HepG2 (cell line): ENCODE results near the gene ZACN. TPM values are rescaled to one million over a fixed set of nuclear protein-coding genes. Genes with fewer than 3 reads are reported as not detected.

Source experiments
- FLYWCH1 ChIP-seq: sonication (generic); formaldehyde crosslinking; IDR thresholded peaks from 2 replicates; pipeline ENCODE4 v1.8.1; 2023; ENCODE audit warnings: mild to moderate bottlenecking, missing genetic modification reagents
- KDM5B ChIP-seq: sonication (generic); formaldehyde crosslinking; IDR thresholded peaks from 2 replicates; pipeline ENCODE4 v1.4.0; 2020; ENCODE audit warnings: missing genetic modification reagents, mild to moderate bottlenecking, borderline replicate concordance
- POLR2AphosphoS2 ChIP-seq: IDR thresholded peaks from 2 replicates; pipeline ENCODE4 v1.6.1; 2011; ENCODE audit warnings: low read depth, low read length, improper control_type of control experiment
- SMAD3 ChIP-seq: sonication (generic); formaldehyde crosslinking; IDR thresholded peaks from 2 replicates; pipeline ENCODE4 v1.4.0; 2020; ENCODE audit warnings: missing genetic modification reagents
- TGIF2 ChIP-seq: IDR thresholded peaks from 2 replicates; pipeline ENCODE4 v1.6.1; 2016; ENCODE audit warnings: control low read depth, missing compliant biosample characterization
- ZKSCAN8 ChIP-seq: IDR thresholded peaks from 2 replicates; pipeline ENCODE4 v1.6.1; 2016; ENCODE audit warnings: borderline replicate concordance, missing genetic modification reagents, missing compliant biosample characterization
- ZNF530 ChIP-seq: sonication (generic); formaldehyde crosslinking; IDR thresholded peaks from 2 replicates; pipeline ENCODE4 v1.5.0; 2020; ENCODE audit warnings: low read depth, mild to moderate bottlenecking, missing genetic modification reagents
- ZNF891 ChIP-seq: sonication (generic); formaldehyde crosslinking; IDR thresholded peaks from 2 replicates; pipeline ENCODE4 v1.5.0; 2020; ENCODE audit warnings: mild to moderate bottlenecking, missing genetic modification reagents
- ZSCAN25 ChIP-seq: sonication (generic); formaldehyde crosslinking; IDR thresholded peaks from 2 replicates; pipeline ENCODE4 v1.8.0; 2022; ENCODE audit warnings: mild to moderate bottlenecking, missing genetic modification reagents
- polyA plus RNA-seq, 8 experiments: library from polyadenylated mRNA; depleted of rRNA in 3 of 8; stranded (reverse) in 7 of 8; unstranded in 1 of 8; fragments of >200 nt; fragmentation: Illumina TruSeq in 4 of 8; extraction: Trizol in 4 of 8; gene quantifications; 2 replicates each; pipeline versions ENCODE4 v1.2.1 to v1.2.3, GENCODE V29; 2011 to 2016; ENCODE audit warnings: low read depth in 4 of 8, missing spikeins in 1 of 8, mixed read lengths in 1 of 8; ENCODE audit not compliant: insufficient read depth in 1 of 8
- total RNA-seq, 5 experiments: library from RNA; depleted of rRNA; stranded (reverse); fragments of >200 nt; fragmentation: Illumina TruSeq; extraction: Trizol; gene quantifications; 2 replicates each; pipeline ENCODE4 v1.2.3, GENCODE V29; 2016; ENCODE audit warnings: low read depth in 1 of 5
- TF ChIP-seq, protein P1 (sequence below): sonication (generic); formaldehyde crosslinking; conservative IDR thresholded peaks from 2 replicates; pipeline ENCODE4 v1.4.0; 2020; ENCODE audit warnings: missing genetic modification reagents
- TF ChIP-seq, protein P2 (sequence below): IDR thresholded peaks from 2 replicates; pipeline ENCODE4 v1.6.1; 2016; ENCODE audit warnings: low read depth, missing genetic modification reagents, missing compliant biosample characterization
- TF ChIP-seq, protein P3 (sequence below): IDR thresholded peaks from 2 replicates; pipeline ENCODE4 v1.6.1; 2012; ENCODE audit warnings: inconsistent platforms
- TF ChIP-seq, protein P4 (sequence below): sonication (generic); formaldehyde crosslinking; conservative IDR thresholded peaks from 2 replicates; pipeline ENCODE4 v1.4.0; 2020; ENCODE audit warnings: missing genetic modification reagents
- TF ChIP-seq, protein P5 (sequence below): sonication (generic); formaldehyde crosslinking; conservative IDR thresholded peaks from 2 replicates; pipeline ENCODE4 v1.8.0; 2022; ENCODE audit warnings: low read depth, missing genetic modification reagents
- TF ChIP-seq, protein P6 (sequence below): sonication (generic); formaldehyde crosslinking; IDR thresholded peaks from 2 replicates; pipeline ENCODE4 v1.5.0; 2020; ENCODE audit warnings: mild to moderate bottlenecking, missing genetic modification reagents, borderline replicate concordance

ZACN gene
- total and polyA plus RNA-seq, 2 of the 13 experiments (the other 11 are each of a cell fraction or from before 2014, with no cell fraction given): 0.11 to 0.15 TPM

DNA sequence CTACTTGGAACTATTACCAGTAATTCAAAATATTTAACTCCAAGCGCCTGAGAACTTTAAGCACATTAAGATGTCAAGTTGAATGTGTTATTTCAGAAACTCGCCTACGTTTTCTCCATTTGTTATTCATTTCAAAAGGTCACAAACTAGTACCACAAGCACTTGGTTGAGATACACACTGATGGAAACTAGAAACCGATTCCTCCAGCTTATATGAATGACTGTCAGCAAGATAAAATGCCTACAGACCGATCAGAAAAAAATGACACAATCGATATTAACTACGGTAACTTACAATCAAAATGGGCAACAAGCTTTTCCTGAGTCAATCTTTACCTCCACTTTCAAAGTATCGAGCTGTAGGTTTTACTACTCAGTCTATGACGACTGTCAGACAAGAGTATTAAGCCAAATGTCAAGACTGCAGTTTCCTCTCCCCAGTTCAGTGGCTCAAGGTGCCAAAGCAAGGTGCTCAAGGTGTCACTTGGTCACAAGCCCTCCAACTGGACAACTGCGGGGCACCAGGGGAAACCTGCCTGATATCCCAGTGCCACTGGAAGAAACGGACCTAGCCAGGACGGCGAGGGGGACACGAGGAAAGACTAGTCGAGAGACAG is 7.3 kb upstream of the ZACN start (continued):
- no peak for TF ChIP-seq ZSCAN25 (CRISPR knock-in tag)
- peak; percentile 55; the same call in 1 of the 2 replicates for TF ChIP-seq TGIF2
- TF ChIP-seq ZNF891 (CRISPR knock-in tag): no peak
- TF ChIP-seq SMAD3 (CRISPR knock-in tag): 0 out of 2 replicates have a peak, but pooled peaks have one; percentile 41
- TF ChIP-seq, protein P1, sequence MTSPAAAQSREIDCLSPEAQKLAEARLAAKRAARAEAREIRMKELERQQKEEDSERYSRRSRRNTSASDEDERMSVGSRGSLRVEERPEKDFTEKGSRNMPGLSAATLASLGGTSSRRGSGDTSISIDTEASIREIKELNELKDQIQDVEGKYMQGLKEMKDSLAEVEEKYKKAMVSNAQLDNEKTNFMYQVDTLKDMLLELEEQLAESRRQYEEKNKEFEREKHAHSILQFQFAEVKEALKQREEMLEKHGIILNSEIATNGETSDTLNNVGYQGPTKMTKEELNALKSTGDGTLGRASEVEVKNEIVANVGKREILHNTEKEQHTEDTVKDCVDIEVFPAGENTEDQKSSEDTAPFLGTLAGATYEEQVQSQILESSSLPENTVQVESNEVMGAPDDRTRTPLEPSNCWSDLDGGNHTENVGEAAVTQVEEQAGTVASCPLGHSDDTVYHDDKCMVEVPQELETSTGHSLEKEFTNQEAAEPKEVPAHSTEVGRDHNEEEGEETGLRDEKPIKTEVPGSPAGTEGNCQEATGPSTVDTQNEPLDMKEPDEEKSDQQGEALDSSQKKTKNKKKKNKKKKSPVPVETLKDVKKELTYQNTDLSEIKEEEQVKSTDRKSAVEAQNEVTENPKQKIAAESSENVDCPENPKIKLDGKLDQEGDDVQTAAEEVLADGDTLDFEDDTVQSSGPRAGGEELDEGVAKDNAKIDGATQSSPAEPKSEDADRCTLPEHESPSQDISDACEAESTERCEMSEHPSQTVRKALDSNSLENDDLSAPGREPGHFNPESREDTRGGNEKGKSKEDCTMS (CRISPR knock-in tag): no peak
- TF ChIP-seq, protein P2, sequence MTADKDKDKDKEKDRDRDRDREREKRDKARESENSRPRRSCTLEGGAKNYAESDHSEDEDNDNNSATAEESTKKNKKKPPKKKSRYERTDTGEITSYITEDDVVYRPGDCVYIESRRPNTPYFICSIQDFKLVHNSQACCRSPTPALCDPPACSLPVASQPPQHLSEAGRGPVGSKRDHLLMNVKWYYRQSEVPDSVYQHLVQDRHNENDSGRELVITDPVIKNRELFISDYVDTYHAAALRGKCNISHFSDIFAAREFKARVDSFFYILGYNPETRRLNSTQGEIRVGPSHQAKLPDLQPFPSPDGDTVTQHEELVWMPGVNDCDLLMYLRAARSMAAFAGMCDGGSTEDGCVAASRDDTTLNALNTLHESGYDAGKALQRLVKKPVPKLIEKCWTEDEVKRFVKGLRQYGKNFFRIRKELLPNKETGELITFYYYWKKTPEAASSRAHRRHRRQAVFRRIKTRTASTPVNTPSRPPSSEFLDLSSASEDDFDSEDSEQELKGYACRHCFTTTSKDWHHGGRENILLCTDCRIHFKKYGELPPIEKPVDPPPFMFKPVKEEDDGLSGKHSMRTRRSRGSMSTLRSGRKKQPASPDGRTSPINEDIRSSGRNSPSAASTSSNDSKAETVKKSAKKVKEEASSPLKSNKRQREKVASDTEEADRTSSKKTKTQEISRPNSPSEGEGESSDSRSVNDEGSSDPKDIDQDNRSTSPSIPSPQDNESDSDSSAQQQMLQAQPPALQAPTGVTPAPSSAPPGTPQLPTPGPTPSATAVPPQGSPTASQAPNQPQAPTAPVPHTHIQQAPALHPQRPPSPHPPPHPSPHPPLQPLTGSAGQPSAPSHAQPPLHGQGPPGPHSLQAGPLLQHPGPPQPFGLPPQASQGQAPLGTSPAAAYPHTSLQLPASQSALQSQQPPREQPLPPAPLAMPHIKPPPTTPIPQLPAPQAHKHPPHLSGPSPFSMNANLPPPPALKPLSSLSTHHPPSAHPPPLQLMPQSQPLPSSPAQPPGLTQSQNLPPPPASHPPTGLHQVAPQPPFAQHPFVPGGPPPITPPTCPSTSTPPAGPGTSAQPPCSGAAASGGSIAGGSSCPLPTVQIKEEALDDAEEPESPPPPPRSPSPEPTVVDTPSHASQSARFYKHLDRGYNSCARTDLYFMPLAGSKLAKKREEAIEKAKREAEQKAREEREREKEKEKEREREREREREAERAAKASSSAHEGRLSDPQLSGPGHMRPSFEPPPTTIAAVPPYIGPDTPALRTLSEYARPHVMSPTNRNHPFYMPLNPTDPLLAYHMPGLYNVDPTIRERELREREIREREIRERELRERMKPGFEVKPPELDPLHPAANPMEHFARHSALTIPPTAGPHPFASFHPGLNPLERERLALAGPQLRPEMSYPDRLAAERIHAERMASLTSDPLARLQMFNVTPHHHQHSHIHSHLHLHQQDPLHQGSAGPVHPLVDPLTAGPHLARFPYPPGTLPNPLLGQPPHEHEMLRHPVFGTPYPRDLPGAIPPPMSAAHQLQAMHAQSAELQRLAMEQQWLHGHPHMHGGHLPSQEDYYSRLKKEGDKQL (CRISPR knock-in tag): no peak
- 0 out of 2 replicates have a peak, but pooled peaks have one; percentile 23 for TF ChIP-seq FLYWCH1 (CRISPR knock-in tag)
- no peak for TF ChIP-seq POLR2AphosphoS2
- TF ChIP-seq, protein P3, sequence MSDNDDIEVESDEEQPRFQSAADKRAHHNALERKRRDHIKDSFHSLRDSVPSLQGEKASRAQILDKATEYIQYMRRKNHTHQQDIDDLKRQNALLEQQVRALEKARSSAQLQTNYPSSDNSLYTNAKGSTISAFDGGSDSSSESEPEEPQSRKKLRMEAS: no peak
- TF ChIP-seq, protein P4, sequence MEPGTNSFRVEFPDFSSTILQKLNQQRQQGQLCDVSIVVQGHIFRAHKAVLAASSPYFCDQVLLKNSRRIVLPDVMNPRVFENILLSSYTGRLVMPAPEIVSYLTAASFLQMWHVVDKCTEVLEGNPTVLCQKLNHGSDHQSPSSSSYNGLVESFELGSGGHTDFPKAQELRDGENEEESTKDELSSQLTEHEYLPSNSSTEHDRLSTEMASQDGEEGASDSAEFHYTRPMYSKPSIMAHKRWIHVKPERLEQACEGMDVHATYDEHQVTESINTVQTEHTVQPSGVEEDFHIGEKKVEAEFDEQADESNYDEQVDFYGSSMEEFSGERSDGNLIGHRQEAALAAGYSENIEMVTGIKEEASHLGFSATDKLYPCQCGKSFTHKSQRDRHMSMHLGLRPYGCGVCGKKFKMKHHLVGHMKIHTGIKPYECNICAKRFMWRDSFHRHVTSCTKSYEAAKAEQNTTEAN: no peak
- TF ChIP-seq, protein P5, sequence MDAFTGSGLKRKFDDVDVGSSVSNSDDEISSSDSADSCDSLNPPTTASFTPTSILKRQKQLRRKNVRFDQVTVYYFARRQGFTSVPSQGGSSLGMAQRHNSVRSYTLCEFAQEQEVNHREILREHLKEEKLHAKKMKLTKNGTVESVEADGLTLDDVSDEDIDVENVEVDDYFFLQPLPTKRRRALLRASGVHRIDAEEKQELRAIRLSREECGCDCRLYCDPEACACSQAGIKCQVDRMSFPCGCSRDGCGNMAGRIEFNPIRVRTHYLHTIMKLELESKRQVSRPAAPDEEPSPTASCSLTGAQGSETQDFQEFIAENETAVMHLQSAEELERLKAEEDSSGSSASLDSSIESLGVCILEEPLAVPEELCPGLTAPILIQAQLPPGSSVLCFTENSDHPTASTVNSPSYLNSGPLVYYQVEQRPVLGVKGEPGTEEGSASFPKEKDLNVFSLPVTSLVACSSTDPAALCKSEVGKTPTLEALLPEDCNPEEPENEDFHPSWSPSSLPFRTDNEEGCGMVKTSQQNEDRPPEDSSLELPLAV: 0 out of 2 replicates have a peak, but pooled peaks have one; percentile 9
- TF ChIP-seq ZNF530 (CRISPR knock-in tag): no peak
- peak; percentile 10; the same call in 1 of the 2 replicates for TF ChIP-seq ZKSCAN8 (CRISPR knock-in tag)
- TF ChIP-seq, protein P6, sequence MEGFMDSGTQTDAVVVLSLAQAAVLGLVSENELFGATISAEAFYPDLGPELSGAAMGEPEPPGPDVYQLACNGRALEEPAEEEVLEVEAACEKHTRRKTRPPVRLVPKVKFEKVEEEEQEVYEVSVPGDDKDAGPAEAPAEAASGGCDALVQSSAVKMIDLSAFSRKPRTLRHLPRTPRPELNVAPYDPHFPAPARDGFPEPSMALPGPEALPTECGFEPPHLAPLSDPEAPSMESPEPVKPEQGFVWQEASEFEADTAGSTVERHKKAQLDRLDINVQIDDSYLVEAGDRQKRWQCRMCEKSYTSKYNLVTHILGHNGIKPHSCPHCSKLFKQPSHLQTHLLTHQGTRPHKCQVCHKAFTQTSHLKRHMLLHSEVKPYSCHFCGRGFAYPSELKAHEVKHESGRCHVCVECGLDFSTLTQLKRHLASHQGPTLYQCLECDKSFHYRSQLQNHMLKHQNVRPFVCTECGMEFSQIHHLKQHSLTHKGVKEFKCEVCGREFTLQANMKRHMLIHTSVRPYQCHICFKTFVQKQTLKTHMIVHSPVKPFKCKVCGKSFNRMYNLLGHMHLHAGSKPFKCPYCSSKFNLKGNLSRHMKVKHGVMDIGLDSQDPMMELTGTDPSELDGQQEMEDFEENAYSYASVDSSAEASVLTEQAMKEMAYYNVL: no peak
- TF ChIP-seq KDM5B (CRISPR knock-in tag): no peak
